Measurements from ENCODE around the gene TTBK2.

- TF ChIP-seq USF2 (CRISPR knock-in tag; IDR thresholded peaks at IDR 0.05) (no peak), CTCF (IDR thresholded peaks at IDR 0.05) (no peak), E2F1 (CRISPR knock-in tag; IDR thresholded peaks at IDR 0.05) (no peak), FOXP1 (CRISPR knock-in tag; IDR thresholded peaks at IDR 0.05; ENCODE audit: borderline replicate concordance) (no peak), NR3C1 (CRISPR knock-in tag; conservative IDR thresholded peaks at IDR 0.05; ENCODE audit: low read depth) (no peak), AR (CRISPR knock-in tag; IDR thresholded peaks at IDR 0.05) (no peak), SP1 (CRISPR knock-in tag; conservative IDR thresholded peaks at IDR 0.05) (no peak), ESRRA (CRISPR knock-in tag; IDR thresholded peaks at IDR 0.05; ENCODE audit: borderline replicate concordance) (no peak), ZBTB21 (CRISPR knock-in tag; IDR thresholded peaks at IDR 0.05; ENCODE audit: borderline replicate concordance) (no peak), ZNF512 (CRISPR knock-in tag; IDR thresholded peaks at IDR 0.05; ENCODE audit: borderline replicate concordance) (no peak), FOXP4 (CRISPR knock-in tag; IDR thresholded peaks at IDR 0.05) (no peak), ZBTB43 (CRISPR knock-in tag; IDR thresholded peaks at IDR 0.05) (no peak)
Observed at GRCh38 chr15:42736178-42736792, 184.3 kb downstream of the TTBK2 start.

Measured in WTC11 (cell line).